HepG2 (cell line): ENCODE results near the gene METTL16. TPM values are rescaled to one million over a fixed set of nuclear protein-coding genes. Genes with fewer than 3 reads are reported as not detected.

Experiments
- ADNP ChIP-seq: sonication (generic); formaldehyde crosslinking; IDR thresholded peaks from 2 replicates; pipeline ENCODE4 v1.4.0; 2020; ENCODE audit warnings: missing genetic modification reagents
- CBX5 ChIP-seq: sonication (generic); formaldehyde crosslinking; IDR thresholded peaks from 2 replicates; pipeline ENCODE4 v1.4.0; 2020; ENCODE audit warnings: missing genetic modification reagents, borderline replicate concordance
- KDM4B ChIP-seq: sonication (generic); formaldehyde crosslinking; IDR thresholded peaks from 2 replicates; pipeline ENCODE4 v1.4.0; 2020; ENCODE audit warnings: missing genetic modification reagents
- KDM5A ChIP-seq: fragments of 200-600 bp; sonication (generic); IDR thresholded peaks from 2 replicates; pipeline ENCODE4 v1.7.0; 2018; ENCODE audit warnings: antibody characterized with exemption, mild to moderate bottlenecking, low read length, borderline replicate concordance
- LBX2 ChIP-seq: sonication (generic); formaldehyde crosslinking; IDR thresholded peaks from 2 replicates; pipeline ENCODE4 v1.5.0; 2020; ENCODE audit warnings: missing genetic modification reagents, mild to moderate bottlenecking, borderline replicate concordance
- MAF1 ChIP-seq: sonication (generic); formaldehyde crosslinking; IDR thresholded peaks from 2 replicates; pipeline ENCODE4 v1.5.0; 2020; ENCODE audit warnings: missing genetic modification reagents, borderline replicate concordance
- MEIS2 ChIP-seq: sonication (generic); formaldehyde crosslinking; IDR thresholded peaks from 2 replicates; pipeline ENCODE4 v1.9.0; 2021; ENCODE audit warnings: mild to moderate bottlenecking, missing genetic modification reagents
- NCOR1 ChIP-seq: fragments of 200-600 bp; sonication (generic); IDR thresholded peaks from 2 replicates; pipeline ENCODE4 v1.7.0; 2017; ENCODE audit warnings: antibody characterized with exemption, low read length, borderline replicate concordance
- SIN3A ChIP-seq: IDR thresholded peaks from 2 replicates; pipeline ENCODE4 v1.6.1; 2011; ENCODE audit warnings: low read depth, mild to moderate bottlenecking, control low read depth, low read length, borderline replicate concordance
- ZBTB46 ChIP-seq: sonication (generic); formaldehyde crosslinking; IDR thresholded peaks from 2 replicates; pipeline ENCODE4 v1.4.0; 2020; ENCODE audit warnings: mild to moderate bottlenecking, missing genetic modification reagents, borderline replicate concordance
- ZFP36 ChIP-seq: fragments of 150-350 bp; IDR thresholded peaks from 2 replicates; pipeline ENCODE4 v1.6.1; 2018; ENCODE audit warnings: borderline replicate concordance, low read length, low read depth; ENCODE audit not compliant: partially characterized antibody
- ZGPAT ChIP-seq: IDR thresholded peaks from 2 replicates; pipeline ENCODE4 v1.6.1; 2016; ENCODE audit warnings: mild to moderate bottlenecking
- ZNF160 ChIP-seq: sonication (generic); formaldehyde crosslinking; IDR thresholded peaks from 2 replicates; pipeline ENCODE4 v1.8.0; 2022; ENCODE audit warnings: mild to moderate bottlenecking, inconsistent platforms, missing genetic modification reagents
- ZNF34 ChIP-seq: sonication (generic); formaldehyde crosslinking; IDR thresholded peaks from 2 replicates; pipeline ENCODE4 v1.4.0; 2020; ENCODE audit warnings: mild to moderate bottlenecking, missing genetic modification reagents, borderline replicate concordance
- ZNF44 ChIP-seq: sonication (generic); formaldehyde crosslinking; IDR thresholded peaks from 2 replicates; pipeline ENCODE4 v1.5.1; 2020; ENCODE audit warnings: mild to moderate bottlenecking, missing genetic modification reagents
- ZNF614 ChIP-seq: IDR thresholded peaks from 2 replicates; pipeline ENCODE4 v1.6.1; 2018; ENCODE audit warnings: missing biosample characterization, missing genetic modification reagents, inconsistent platforms, borderline replicate concordance
- ZNF775 ChIP-seq: sonication (generic); formaldehyde crosslinking; IDR thresholded peaks from 2 replicates; pipeline ENCODE4 v1.4.0; 2020; ENCODE audit warnings: missing genetic modification reagents, mild to moderate bottlenecking, moderate library complexity, borderline replicate concordance
- ZNF782 ChIP-seq: sonication (generic); formaldehyde crosslinking; IDR thresholded peaks from 2 replicates; pipeline ENCODE4 v1.4.0; 2020; ENCODE audit warnings: missing genetic modification reagents, mild to moderate bottlenecking, borderline replicate concordance
- ZNF839 ChIP-seq: sonication (generic); formaldehyde crosslinking; IDR thresholded peaks from 2 replicates; pipeline ENCODE4 v1.4.0; 2020; ENCODE audit warnings: missing genetic modification reagents, mild to moderate bottlenecking, borderline replicate concordance
- polyA plus RNA-seq, 8 experiments: library from polyadenylated mRNA; depleted of rRNA in 3 of 8; stranded (reverse) in 7 of 8; unstranded in 1 of 8; fragments of >200 nt; fragmentation: Illumina TruSeq in 4 of 8; extraction: Trizol in 4 of 8; gene quantifications; 2 replicates each; pipeline versions ENCODE4 v1.2.1 to v1.2.3, GENCODE V29; 2011 to 2016; ENCODE audit warnings: low read depth in 4 of 8, missing spikeins in 1 of 8, mixed read lengths in 1 of 8; ENCODE audit not compliant: insufficient read depth in 1 of 8
- total RNA-seq, 5 experiments: library from RNA; depleted of rRNA; stranded (reverse); fragments of >200 nt; fragmentation: Illumina TruSeq; extraction: Trizol; gene quantifications; 2 replicates each; pipeline ENCODE4 v1.2.3, GENCODE V29; 2016; ENCODE audit warnings: low read depth in 1 of 5
- TF ChIP-seq, protein P1 (sequence below): sonication (generic); formaldehyde crosslinking; IDR thresholded peaks from 2 replicates; pipeline ENCODE4 v1.4.0; 2020; ENCODE audit warnings: missing genetic modification reagents, borderline replicate concordance
- TF ChIP-seq, protein P2 (sequence below): sonication (generic); formaldehyde crosslinking; IDR thresholded peaks from 2 replicates; pipeline ENCODE4 v1.5.0; 2020; ENCODE audit warnings: missing genetic modification reagents
- TF ChIP-seq, protein P3 (sequence below): sonication (generic); formaldehyde crosslinking; IDR thresholded peaks from 2 replicates; pipeline ENCODE4 v1.8.0; 2022; ENCODE audit warnings: missing genetic modification reagents, low read depth, mild to moderate bottlenecking, borderline replicate concordance

METTL16 gene
- total and polyA plus RNA-seq, 2 of the 13 experiments (the other 11 are each of a cell fraction or from before 2014, with no cell fraction given): 11.6 to 18.5 TPM

GRCh38 chr17:2511462-2512369 lies at the start of gene METTL16 (continued):
- TF ChIP-seq, protein P1, sequence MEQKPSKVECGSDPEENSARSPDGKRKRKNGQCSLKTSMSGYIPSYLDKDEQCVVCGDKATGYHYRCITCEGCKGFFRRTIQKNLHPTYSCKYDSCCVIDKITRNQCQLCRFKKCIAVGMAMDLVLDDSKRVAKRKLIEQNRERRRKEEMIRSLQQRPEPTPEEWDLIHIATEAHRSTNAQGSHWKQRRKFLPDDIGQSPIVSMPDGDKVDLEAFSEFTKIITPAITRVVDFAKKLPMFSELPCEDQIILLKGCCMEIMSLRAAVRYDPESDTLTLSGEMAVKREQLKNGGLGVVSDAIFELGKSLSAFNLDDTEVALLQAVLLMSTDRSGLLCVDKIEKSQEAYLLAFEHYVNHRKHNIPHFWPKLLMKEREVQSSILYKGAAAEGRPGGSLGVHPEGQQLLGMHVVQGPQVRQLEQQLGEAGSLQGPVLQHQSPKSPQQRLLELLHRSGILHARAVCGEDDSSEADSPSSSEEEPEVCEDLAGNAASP: no peak; the same call in 1 of the 2 replicates
- no peak for TF ChIP-seq MAF1 (CRISPR knock-in tag)
- TF ChIP-seq ZNF34 (CRISPR knock-in tag): no peak
- TF ChIP-seq CBX5 (CRISPR knock-in tag): 0 out of 2 replicates have a peak, but pooled peaks have one; percentile 13
- TF ChIP-seq SIN3A: peak; percentile 80; the same call in 1 of the 2 replicates
- no peak for TF ChIP-seq LBX2 (CRISPR knock-in tag)
- TF ChIP-seq ZNF839 (CRISPR knock-in tag): no peak; the same call in 1 of the 2 replicates
- TF ChIP-seq KDM5A: peak; percentile 94
- TF ChIP-seq ZNF782: no peak
- TF ChIP-seq ZNF160 (CRISPR knock-in tag): no peak
- TF ChIP-seq ZGPAT (CRISPR knock-in tag): peak; percentile 74; the same call in 1 of the 2 replicates
- TF ChIP-seq, protein P2, sequence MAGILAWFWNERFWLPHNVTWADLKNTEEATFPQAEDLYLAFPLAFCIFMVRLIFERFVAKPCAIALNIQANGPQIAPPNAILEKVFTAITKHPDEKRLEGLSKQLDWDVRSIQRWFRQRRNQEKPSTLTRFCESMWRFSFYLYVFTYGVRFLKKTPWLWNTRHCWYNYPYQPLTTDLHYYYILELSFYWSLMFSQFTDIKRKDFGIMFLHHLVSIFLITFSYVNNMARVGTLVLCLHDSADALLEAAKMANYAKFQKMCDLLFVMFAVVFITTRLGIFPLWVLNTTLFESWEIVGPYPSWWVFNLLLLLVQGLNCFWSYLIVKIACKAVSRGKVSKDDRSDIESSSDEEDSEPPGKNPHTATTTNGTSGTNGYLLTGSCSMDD (CRISPR knock-in tag): no peak
- no peak; the same call in 1 of the 2 replicates for TF ChIP-seq KDM4B (CRISPR knock-in tag)
- TF ChIP-seq, protein P3, sequence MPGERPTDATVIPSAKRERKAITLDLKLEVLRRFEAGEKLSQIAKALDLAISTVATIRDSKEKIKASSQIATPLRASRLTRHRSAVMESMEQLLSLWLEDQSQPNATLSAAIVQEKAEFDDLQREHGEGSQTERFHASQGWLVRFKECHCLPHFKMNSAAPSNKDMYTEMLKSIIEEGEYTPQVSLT: no peak
- TF ChIP-seq ADNP (CRISPR knock-in tag): no peak
- TF ChIP-seq ZNF775 (CRISPR knock-in tag): no peak
- TF ChIP-seq ZFP36: no peak
- TF ChIP-seq ZNF614 (CRISPR knock-in tag): 0 out of 2 replicates have a peak, but pooled peaks have one; percentile 38
- TF ChIP-seq ZNF44 (CRISPR knock-in tag): no peak
- no peak for TF ChIP-seq MEIS2 (CRISPR knock-in tag)
- TF ChIP-seq NCOR1: no peak
- no peak for TF ChIP-seq ZBTB46 (CRISPR knock-in tag)
